ENCODE measurements around the gene PLAAT4.
"Not testable (repeated sequence)": the region's sequence is repeated elsewhere in the genome, so short reads cannot be mapped to it uniquely, and the experiment has no call there.

PLAAT4 gene

GRCh38 chr11:63573881-63574855 is 37.6 kb downstream of the PLAAT4 start:
- TF ChIP-seq CTCF (IDR thresholded peaks at IDR 0.05; ENCODE audit: low read depth, low read length) = peak; percentile 26
- DNase-seq (ENCODE audit: extremely low read depth, low read depth) = peak; percentile 48

- no peak for TF ChIP-seq CTCF (IDR thresholded peaks at IDR 0.05; ENCODE audit: low read depth, low read length)
These were observed 38.4 kb downstream of the PLAAT4 start for GRCh38 chr11:63574856-63575602.

GRCh38 chr11:63578882-63579281 is 42.3 kb downstream of the PLAAT4 start:
- not testable (repeated sequence) for DNase-seq (ENCODE audit: extremely low read depth, low read depth)

More at GRCh38 chr11:63574856-63575602, 38.4 kb downstream of the PLAAT4 start:
- no peak for DNase-seq (ENCODE audit: extremely low read depth, low read depth)

- not testable (repeated sequence) for DNase-seq (ENCODE audit: extremely low read depth, low read depth)
These were observed 44.6 kb downstream of the PLAAT4 start for GRCh38 chr11:63581224-63581623.

GRCh38 chr11:63583357-63583677 is 46.7 kb downstream of the PLAAT4 start:
- no peak for TF ChIP-seq CTCF (IDR thresholded peaks at IDR 0.05; ENCODE audit: low read depth, low read length)
- DNase-seq (ENCODE audit: extremely low read depth, low read depth) = no peak

- DNase-seq (ENCODE audit: extremely low read depth, low read depth) = no peak
- no peak for TF ChIP-seq CTCF (IDR thresholded peaks at IDR 0.05; ENCODE audit: low read depth, low read length)
These were observed 50.0 kb downstream of the PLAAT4 start for GRCh38 chr11:63586451-63587166.

- no peak for TF ChIP-seq CTCF (IDR thresholded peaks at IDR 0.05; ENCODE audit: low read depth, low read length)
- DNase-seq (ENCODE audit: extremely low read depth, low read depth) = no peak
These were observed 52.4 kb downstream of the PLAAT4 start for GRCh38 chr11:63589000-63589399.
